Measurements from ENCODE around the gene NAA40.

Gene NAA40

GRCh38 chr11:63938479-63939396 is at the start of gene NAA40:
NAA40 (plus strand) TSS chr11:63939002; CDS start chr11:63939097, 95 bp downstream.
- Mint-ChIP-seq H3K4me3 (peak within 1 kb of the TSS; percentile 83), H3K27me3 (peaks cover 9% of the 10 kb centered on the region), H3K9me3 (no peaks in the 10 kb centered on the region), H3K27ac (peak within 1 kb of the TSS; percentile 84), H3K4me1 (peaks cover 37% of the 10 kb centered on the region), H3K36me3 (peaks cover 6% of the 10 kb centered on the region)
- CTCF ChIA-PET: interaction anchor here (1.0 kb wide), 1 partner anchor 101 kb away, joined by 4 read pairs; no protein-coding TSS in a partner anchor
- DNase-seq: peak; percentile 94

- H3K36me3 Mint-ChIP-seq: peaks cover 49% of the 10 kb centered on the region
- H3K4me1 Mint-ChIP-seq: peaks cover 71% of the 10 kb centered on the region
- no peaks in the 10 kb centered on the region for H3K9me3 Mint-ChIP-seq
- peak overlapping the region; percentile 88 for H3K27ac Mint-ChIP-seq
- no peaks in the 10 kb centered on the region for H3K27me3 Mint-ChIP-seq
- no peak for DNase-seq
- peak overlapping the region; percentile 95 for H3K4me3 Mint-ChIP-seq
- CTCF ChIA-PET: interaction anchor here (0.5 to 3.7 kb wide), 3 partner anchors 18 to 52 kb away, joined by 3 to 27 read pairs (median 5); no protein-coding TSS in a partner anchor
Observed at GRCh38 chr11:63889344-63889743, 49.5 kb upstream of the NAA40 start.

GRCh38 chr11:63890368-63890767 is 48.4 kb upstream of the NAA40 start:
- H3K27ac Mint-ChIP-seq: peak overlapping the region; percentile 70
- H3K9me3 Mint-ChIP-seq: no peaks in the 10 kb centered on the region
- no peaks in the 10 kb centered on the region for H3K27me3 Mint-ChIP-seq
- DNase-seq: no peak
- peaks cover 46% of the 10 kb centered on the region for H3K36me3 Mint-ChIP-seq
- CTCF ChIA-PET: interaction anchor here (0.6 to 3.7 kb wide), 4 partner anchors 17 to 53 kb away, joined by 3 to 27 read pairs (median 4); no protein-coding TSS in a partner anchor
- peaks cover 72% of the 10 kb centered on the region for H3K4me1 Mint-ChIP-seq
- peak overlapping the region; percentile 95 for H3K4me3 Mint-ChIP-seq

GRCh38 chr11:63892228-63892627 is 46.6 kb upstream of the NAA40 start:
- Mint-ChIP-seq H3K27ac (peak overlapping the region; percentile 58), H3K36me3 (peaks cover 59% of the 10 kb centered on the region), H3K4me1 (peaks cover 72% of the 10 kb centered on the region), H3K27me3 (no peaks in the 10 kb centered on the region), H3K4me3 (no peak overlapping the region), H3K9me3 (no peaks in the 10 kb centered on the region)
- no peak for DNase-seq
- CTCF ChIA-PET: interaction anchor here (1.0 to 1.6 kb wide), 2 partner anchors 11 to 154 kb away, joined by 3 read pairs; no protein-coding TSS in a partner anchor

GRCh38 chr11:63893355-63893754 is 45.4 kb upstream of the NAA40 start:
- Mint-ChIP-seq H3K27me3 (no peaks in the 10 kb centered on the region), H3K4me1 (peaks cover 61% of the 10 kb centered on the region), H3K4me3 (no peak overlapping the region), H3K27ac (no peak overlapping the region), H3K9me3 (no peaks in the 10 kb centered on the region), H3K36me3 (peaks cover 70% of the 10 kb centered on the region)
- no peak for DNase-seq
- CTCF ChIA-PET: interaction anchor here (1.6 kb wide), 1 partner anchor 10 kb away, joined by 3 read pairs; no protein-coding TSS in a partner anchor

GRCh38 chr11:63896071-63896470 is 42.7 kb upstream of the NAA40 start:
- Mint-ChIP-seq H3K9me3 (no peaks in the 10 kb centered on the region), H3K36me3 (peaks cover 73% of the 10 kb centered on the region), H3K27ac (peak overlapping the region; percentile 77), H3K4me1 (peaks cover 34% of the 10 kb centered on the region), H3K27me3 (no peaks in the 10 kb centered on the region), H3K4me3 (no peak overlapping the region)
- CTCF ChIA-PET: interaction anchor here (1.0 kb wide), 1 partner anchor 11 kb away, joined by 3 read pairs; no protein-coding TSS in a partner anchor
- no peak for DNase-seq

GRCh38 chr11:63897459-63898146 is 41.2 kb upstream of the NAA40 start:
- no peak overlapping the region for H3K27ac Mint-ChIP-seq
- CTCF ChIA-PET: interaction anchor here (1.7 kb wide), 1 partner anchor 60 kb away, joined by 6 read pairs; no protein-coding TSS in a partner anchor
- H3K4me1 Mint-ChIP-seq: peaks cover 19% of the 10 kb centered on the region
- no peaks in the 10 kb centered on the region for H3K9me3 Mint-ChIP-seq
- DNase-seq: no peak
- no peaks in the 10 kb centered on the region for H3K27me3 Mint-ChIP-seq
- H3K36me3 Mint-ChIP-seq: peaks cover 67% of the 10 kb centered on the region
- H3K4me3 Mint-ChIP-seq: no peak overlapping the region

GRCh38 chr11:63901660-63902059 is 37.1 kb upstream of the NAA40 start:
- H3K36me3 Mint-ChIP-seq: peaks cover 79% of the 10 kb centered on the region
- H3K9me3 Mint-ChIP-seq: no peaks in the 10 kb centered on the region
- CTCF ChIA-PET: interaction anchor here (6.3 kb wide), 1 partner anchor 65 kb away, joined by 45 read pairs; no protein-coding TSS in a partner anchor
- peaks cover 5% of the 10 kb centered on the region for H3K4me1 Mint-ChIP-seq
- H3K4me3 Mint-ChIP-seq: no peak overlapping the region
- peak; percentile 44 for DNase-seq
- no peaks in the 10 kb centered on the region for H3K27me3 Mint-ChIP-seq
- H3K27ac Mint-ChIP-seq: no peak overlapping the region

- H3K36me3 Mint-ChIP-seq: peaks cover 60% of the 10 kb centered on the region
- CTCF ChIA-PET: interaction anchor here (6.3 kb wide), 1 partner anchor 67 kb away, joined by 45 read pairs; no protein-coding TSS in a partner anchor
- H3K9me3 Mint-ChIP-seq: no peaks in the 10 kb centered on the region
- H3K4me3 Mint-ChIP-seq: no peak overlapping the region
- no peaks in the 10 kb centered on the region for H3K27me3 Mint-ChIP-seq
- H3K27ac Mint-ChIP-seq: peak overlapping the region; percentile 75
- DNase-seq: no peak
- peaks cover 5% of the 10 kb centered on the region for H3K4me1 Mint-ChIP-seq
Observed at GRCh38 chr11:63903884-63904283, 34.9 kb upstream of the NAA40 start.

- H3K4me1 Mint-ChIP-seq: peaks cover 5% of the 10 kb centered on the region
- no peak overlapping the region for H3K4me3 Mint-ChIP-seq
- H3K9me3 Mint-ChIP-seq: no peaks in the 10 kb centered on the region
- no peaks in the 10 kb centered on the region for H3K27me3 Mint-ChIP-seq
- peaks cover 52% of the 10 kb centered on the region for H3K36me3 Mint-ChIP-seq
- no peak for DNase-seq
- CTCF ChIA-PET: interaction anchor here (6.3 kb wide), 1 partner anchor 68 kb away, joined by 45 read pairs; no protein-coding TSS in a partner anchor
- no peak overlapping the region for H3K27ac Mint-ChIP-seq
Observed at GRCh38 chr11:63904743-63905142, 34.1 kb upstream of the NAA40 start.

GRCh38 chr11:63905179-63905578 is 33.6 kb upstream of the NAA40 start:
- no peaks in the 10 kb centered on the region for H3K27me3 Mint-ChIP-seq
- no peak for DNase-seq
- peaks cover 5% of the 10 kb centered on the region for H3K4me1 Mint-ChIP-seq
- CTCF ChIA-PET: interaction anchor here (2.7 to 6.3 kb wide), 2 partner anchors 64 to 68 kb away, joined by 12 to 45 read pairs; no protein-coding TSS in a partner anchor
- H3K36me3 Mint-ChIP-seq: peaks cover 50% of the 10 kb centered on the region
- no peak overlapping the region for H3K4me3 Mint-ChIP-seq
- peak overlapping the region; percentile 45 for H3K27ac Mint-ChIP-seq
- no peaks in the 10 kb centered on the region for H3K9me3 Mint-ChIP-seq

GRCh38 chr11:63906087-63906486 is 32.7 kb upstream of the NAA40 start:
- Mint-ChIP-seq H3K4me1 (peaks cover 6% of the 10 kb centered on the region), H3K27ac (peak overlapping the region; percentile 33), H3K9me3 (no peaks in the 10 kb centered on the region), H3K36me3 (peaks cover 44% of the 10 kb centered on the region), H3K27me3 (no peaks in the 10 kb centered on the region), H3K4me3 (no peak overlapping the region)
- CTCF ChIA-PET: interaction anchor here (0.8 to 2.7 kb wide), 15 partner anchors 10 to 139 kb away, joined by 3 to 47 read pairs (median 4); partner anchors contain the start of genes MARK2 and RCOR2
- no peak for DNase-seq

- Mint-ChIP-seq H3K9me3 (no peaks in the 10 kb centered on the region), H3K4me3 (no peak overlapping the region), H3K4me1 (peaks cover 6% of the 10 kb centered on the region), H3K27me3 (no peaks in the 10 kb centered on the region), H3K36me3 (peaks cover 40% of the 10 kb centered on the region), H3K27ac (no peak overlapping the region)
- DNase-seq: peak; percentile 75
- CTCF ChIA-PET: interaction anchor here (0.8 to 2.7 kb wide), 17 partner anchors 11 to 139 kb away, joined by 3 to 47 read pairs (median 4); partner anchors contain the start of genes MARK2 and RCOR2
Observed at GRCh38 chr11:63906585-63906984, 32.2 kb upstream of the NAA40 start.
